Sciatic nerve (tissue), 2 donors: ENCODE measurements around the gene USP51. TPM values are rescaled to one million over a fixed set of nuclear protein-coding genes. Genes with fewer than 3 reads are reported as not detected.
"Not testable (repeated sequence)": the region's sequence is repeated elsewhere in the genome, so short reads cannot be mapped to it uniquely, and the experiment has no call there.

Experiments
- ATAC-seq: fragments of 200-7000 bp; cut with Tn5 transposase; one replicate; pipeline ENCODE4 v1.9.1; 2020; ENCODE audit warnings: mild to moderate bottlenecking, moderate library complexity
- DNase-seq: peaks from one replicate; pipeline ENCODE4 v3.0.0-alpha.2; 2020; ENCODE audit warnings: low spot score
- intact Hi-C: fragments of 100-400 bp; cut with DNase I; formaldehyde crosslinking; loops from one replicate; pipeline ENCODE4 v1.14.2; 2022
- total RNA-seq: library from RNA; stranded (reverse); fragmentation: NEBNext Ultra II Directional; extraction: Animal tissue kit (Norgen Biotek cat#: 25700); gene quantifications from one replicate; pipeline ENCODE4 v1.2.1, GENCODE V29; 2021
- donor health status: DM: no; HTN: no; CAD: no.
- donor health status: DM: no; HTN: no; CAD: no.

USP51 gene
- 3.6 TPM for total RNA-seq

DNA sequence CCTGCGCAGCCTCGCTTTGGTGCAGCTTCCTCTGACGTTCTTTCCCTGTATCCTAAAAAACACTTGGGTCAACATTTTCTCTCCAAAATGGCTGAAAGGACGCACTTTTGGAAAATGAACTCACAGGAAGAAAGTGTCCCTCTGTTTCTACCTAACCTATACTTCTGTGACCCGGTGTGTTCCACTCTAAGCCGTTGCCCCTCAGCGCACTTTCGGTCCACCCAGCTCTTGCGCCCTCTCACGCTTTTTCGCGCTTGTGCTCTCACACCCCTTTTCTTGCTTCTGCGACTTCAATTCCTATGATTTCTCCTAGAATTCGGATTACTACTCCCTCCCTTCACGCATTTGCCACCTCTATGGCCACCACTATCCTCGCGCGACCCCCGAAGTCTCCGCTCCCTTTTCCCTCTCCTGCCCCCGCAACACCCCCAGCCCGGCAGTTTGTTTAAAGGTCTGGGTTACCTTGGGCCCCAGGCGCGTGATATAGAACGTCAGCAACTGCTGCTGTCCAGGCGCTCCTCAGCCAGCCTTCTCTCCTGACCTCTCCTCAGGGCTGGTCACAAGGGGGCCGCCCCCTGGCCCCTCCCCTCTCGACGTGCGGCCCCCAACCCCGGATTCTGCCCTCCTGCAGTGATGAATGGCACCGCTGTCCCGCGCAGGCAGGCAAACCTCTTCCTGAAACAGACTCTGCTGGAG is at the start of gene USP51:
USP51 (minus strand) TSS at position 535 of the 696 bp plus-strand sequence. CDS start 909 bp downstream, outside the sequence.
- DNase-seq (peak; percentile 76), ATAC-seq (peak; percentile 91)
- intact Hi-C loops = no loop called here

DNA sequence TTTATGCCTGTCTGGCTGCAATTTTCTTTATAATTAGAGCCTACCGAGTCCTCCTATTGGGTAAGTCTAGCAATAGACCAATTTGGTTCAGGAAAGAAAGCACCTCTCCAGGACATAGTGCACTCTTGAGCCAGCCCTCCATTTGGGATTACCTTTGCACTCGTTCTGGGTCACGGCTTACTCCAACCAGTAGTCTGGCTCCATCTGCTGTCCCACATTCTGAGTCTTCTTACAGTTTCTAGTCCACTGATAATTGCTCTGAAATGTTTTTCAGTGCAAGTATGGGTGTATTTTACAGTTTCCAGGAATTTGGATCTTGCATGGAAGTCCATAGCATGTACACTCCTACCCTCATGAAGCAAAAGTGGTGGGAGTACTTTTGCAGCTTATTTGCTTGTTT is 34.8 kb upstream of the USP51 start:
- no peak for ATAC-seq
- intact Hi-C loops = no loop called here
- DNase-seq = no peak

- no peak for DNase-seq
- no peak for ATAC-seq
- intact Hi-C loops = no loop called here
Measured at GRCh38 chrX:55523356-55523755, 33.7 kb upstream of the USP51 start.

DNA sequence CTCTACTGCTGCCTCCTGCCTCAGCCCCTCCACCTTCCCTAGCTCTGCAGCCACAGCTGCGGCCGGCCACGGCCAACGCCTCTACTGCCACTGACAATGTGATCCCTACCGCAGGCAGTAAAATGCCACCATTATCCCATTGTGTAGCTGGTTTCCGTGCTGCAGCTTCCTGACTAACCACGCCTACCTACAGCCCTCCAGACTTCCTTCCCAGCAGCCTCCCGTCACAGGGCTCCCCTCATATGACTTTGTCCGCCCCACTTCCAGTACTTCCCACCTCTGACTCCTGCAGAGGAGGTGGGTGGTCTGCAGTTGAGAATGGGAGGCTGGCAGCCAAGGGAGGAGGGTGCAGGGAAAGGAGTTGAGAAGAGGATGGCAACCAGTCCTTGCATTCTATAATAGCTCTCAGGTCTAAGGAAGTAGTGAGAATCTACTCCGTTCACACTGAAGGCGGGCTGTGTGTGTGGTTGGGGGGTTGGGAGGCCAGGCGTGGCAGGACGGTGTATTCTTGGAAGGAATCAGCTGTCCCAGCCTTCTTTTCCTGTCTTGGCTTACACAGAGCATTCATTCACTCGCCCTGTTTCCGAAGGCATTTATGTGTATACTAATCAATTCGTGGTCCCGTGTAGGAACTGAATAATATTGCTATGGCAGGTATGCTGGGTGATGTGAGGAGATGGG is 33.1 kb upstream of the USP51 start:
- peak; percentile 45 for DNase-seq
- intact Hi-C loops = no loop called here
- ATAC-seq = peak; percentile 26

- no peak for DNase-seq
- intact Hi-C loops = no loop called here
- ATAC-seq = no peak
Measured at GRCh38 chrX:55521687-55522086, 32.0 kb upstream of the USP51 start.

- peak; percentile 57 for ATAC-seq
- DNase-seq, intact Hi-C loops: not testable (repeated sequence)
Measured at GRCh38 chrX:55516794-55517481, 27.3 kb upstream of the USP51 start.

- intact Hi-C loops, ATAC-seq, DNase-seq: not testable (repeated sequence)
Measured at GRCh38 chrX:55513045-55513737, 23.5 kb upstream of the USP51 start.

- ATAC-seq, intact Hi-C loops, DNase-seq: not testable (repeated sequence)
Measured at GRCh38 chrX:55508410-55509152, 18.9 kb upstream of the USP51 start.

- DNase-seq, intact Hi-C loops, ATAC-seq: not testable (repeated sequence)
Measured at GRCh38 chrX:55507699-55508098, 18.1 kb upstream of the USP51 start.

DNA sequence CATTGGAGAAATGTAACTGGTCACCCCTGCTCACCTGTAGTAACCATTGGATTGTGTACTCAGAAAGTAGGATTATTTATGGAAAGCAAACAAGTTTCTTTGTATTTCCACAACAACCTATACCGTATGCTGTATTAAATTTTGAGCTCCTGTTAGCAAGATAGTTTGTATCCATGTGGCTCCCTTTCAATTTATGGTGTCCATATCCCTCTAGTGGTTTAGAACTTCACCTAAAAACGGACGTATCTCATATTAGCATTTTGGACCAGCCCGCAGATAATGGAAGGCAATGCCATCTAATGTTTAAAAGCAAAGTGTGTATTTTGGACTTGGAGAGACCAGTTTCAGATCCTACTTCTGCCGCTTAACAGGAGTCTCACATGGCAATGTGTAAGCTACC is 17.4 kb upstream of the USP51 start:
- DNase-seq, intact Hi-C loops: not testable (repeated sequence)
- peak; percentile 52 for ATAC-seq

DNA sequence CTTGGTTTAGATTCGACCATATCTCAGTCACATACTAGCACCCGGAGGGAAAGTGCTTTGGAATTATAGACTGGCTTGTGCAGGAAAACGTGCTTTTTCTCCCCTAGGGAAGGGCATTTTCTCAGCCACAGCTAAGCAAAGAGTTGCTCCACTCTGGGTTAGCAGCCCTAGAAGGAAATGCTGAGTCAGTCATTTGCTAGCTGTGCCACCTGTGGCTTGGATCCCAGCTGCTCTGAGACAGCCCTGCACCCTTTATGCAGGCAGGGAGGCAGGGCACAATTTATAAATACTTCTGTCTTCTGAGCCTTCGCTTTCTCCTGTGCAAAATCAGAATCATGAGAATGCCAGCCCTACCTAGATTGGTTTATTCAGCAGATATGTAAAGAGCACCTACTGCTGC is 1.3 kb upstream of the USP51 start:
- DNase-seq (no peak), ATAC-seq (no peak)
- intact Hi-C loops = no loop called here

DNA sequence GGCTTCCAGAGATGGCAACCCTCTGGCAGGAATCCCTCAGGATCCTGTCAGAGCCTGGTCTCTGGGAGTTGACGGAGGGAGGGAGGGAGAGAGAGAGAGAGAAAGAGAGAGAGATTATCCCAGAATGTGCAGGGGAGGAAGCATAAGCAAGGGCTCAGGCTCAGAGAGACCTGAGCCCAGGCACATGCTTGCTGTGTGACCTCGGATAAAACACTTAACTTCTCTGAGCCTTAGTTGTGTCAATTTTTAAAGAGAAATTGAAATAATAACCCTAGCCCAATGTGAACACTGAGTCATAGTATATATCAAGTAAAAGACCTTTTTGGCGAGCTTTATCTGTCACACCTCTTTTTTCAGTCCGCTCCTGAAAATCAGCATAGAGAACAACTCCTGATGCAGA is 473 bp upstream of the USP51 start:
- intact Hi-C loops = no loop called here
- DNase-seq (no peak), ATAC-seq (no peak)

- DNase-seq (peak; percentile 86), ATAC-seq (peak; percentile 92)
- intact Hi-C loops = no loop called here
Measured at GRCh38 chrX:55488593-55489313, 895 bp downstream of the USP51 start.

- ATAC-seq = no peak
- no peak for DNase-seq
- intact Hi-C loops = no loop called here
Measured at GRCh38 chrX:55488006-55488592, 1.5 kb downstream of the USP51 start.

GRCh38 chrX:55487143-55487542 is 2.5 kb downstream of the USP51 start:
- intact Hi-C loops = no loop called here
- peak; percentile 15 for DNase-seq
- ATAC-seq = no peak

- ATAC-seq (no peak), DNase-seq (peak; percentile 31)
- intact Hi-C loops = no loop called here
Measured at GRCh38 chrX:55486736-55487135, 2.9 kb downstream of the USP51 start.

GRCh38 chrX:55484948-55485347 is 4.7 kb downstream of the USP51 start:
- DNase-seq = no peak
- intact Hi-C loops = no loop called here
- ATAC-seq = no peak
